Kidney (tissue), 22 donors: ENCODE results near the gene PSMD10. TPM values are rescaled to one million over a fixed set of nuclear protein-coding genes. Genes with fewer than 3 reads are reported as not detected.

Experiments used
- DNase-seq, 5 donors: peaks; one replicate each; pipeline ENCODE4 v3.0.0-alpha.2; 2013 to 2020
- FAIRE-seq: peaks from 2 replicates; lab custom pipeline; 2012; peaks lifted over from hg19 to GRCh38; lab: Jason Lieb, UNC
- H3K27ac ChIP-seq, 2 donors: one replicate each; pipeline ENCODE4 v1.7.0; 2013; ENCODE audit warnings: low read depth in 2 of 2, low read length in 2 of 2, inconsistent platforms in 1 of 2
- H3K27me3 ChIP-seq: one replicate; pipeline ENCODE4 v1.7.1; 2013; ENCODE audit warnings: low read length, inconsistent platforms; ENCODE audit not compliant: control insufficient read depth, insufficient read depth
- H3K36me3 ChIP-seq, 3 donors: one replicate each; pipeline versions ENCODE4 v1.7.0 to v1.7.1; 2013; ENCODE audit warnings: low read length in 3 of 3, control low read depth in 1 of 3, inconsistent platforms in 1 of 3; ENCODE audit not compliant: insufficient read depth in 3 of 3, control insufficient read depth in 2 of 3
- H3K4me1 ChIP-seq, 3 donors: one replicate each; pipeline versions ENCODE4 v1.7.0 to v1.7.1; 2013; ENCODE audit warnings: low read length in 3 of 3, inconsistent platforms in 1 of 3, low read depth in 1 of 3; ENCODE audit not compliant: control insufficient read depth in 2 of 3, insufficient read depth in 2 of 3
- H3K4me3 ChIP-seq, 3 donors: one replicate each; pipeline versions ENCODE4 v1.7.0 to v1.8.1; 2013; ENCODE audit warnings: low read length in 3 of 3, control low read depth in 1 of 3, inconsistent platforms in 1 of 3
- H3K9ac ChIP-seq, 3 donors: one replicate each; pipeline versions ENCODE4 v1.7.0 to v1.7.1; 2013; ENCODE audit warnings: low read length in 3 of 3, control low read depth in 1 of 3, inconsistent platforms in 1 of 3
- H3K9me3 ChIP-seq, 3 donors: one replicate each; pipeline versions ENCODE4 v1.7.0 to v1.7.1; 2013; ENCODE audit warnings: low read length in 3 of 3, control low read depth in 1 of 3, inconsistent platforms in 1 of 3; ENCODE audit not compliant: control insufficient read depth in 2 of 3, insufficient read depth in 1 of 3
- CTCF ChIP-seq: IDR thresholded peaks from 3 replicates; pipeline ENCODE4 v1.5.1; 2012; ENCODE audit warnings: mild to moderate bottlenecking, moderate library complexity, borderline replicate concordance; ENCODE audit not compliant: insufficient read depth; ENCODE audit errors: extremely low read depth
- intact Hi-C: fragments of 100-400 bp; cut with DNase I; formaldehyde crosslinking; loops from one replicate; pipeline ENCODE4 v1.11.1; 2022
- long read RNA-seq, 10 donors: library from polyadenylated mRNA in 1 of 10; unstranded in 1 of 10; transcript quantifications; one replicate each; pipeline ENCODE4 v2.0.0 and lab custom pipeline, GENCODE V29; 2021 to 2026
- polyA plus RNA-seq: library from polyadenylated mRNA; stranded (reverse); fragments of 350-450 nt; fragmentation: Illumina TruSeq; extraction: RNeasy Lipid Tissue Mini Kit (QIAGEN cat#74804); gene quantifications from one replicate; pipeline ENCODE4 v1.2.3, GENCODE V29; 2014; ENCODE audit warnings: low read depth, low replicate concordance; ENCODE audit not compliant: insufficient read depth
- total RNA-seq: library from RNA; stranded (reverse); fragmentation: NEBNext Ultra II Directional; extraction: Animal tissue kit (Norgen Biotek cat#: 25700); gene quantifications from one replicate; pipeline ENCODE4 v1.2.1, GENCODE V29; 2021
- donor health status: control.
- donor health status: control.
- donor health status: control.
- donor health status: control.
- donor health status: control.
- donor health status: DM: yes; HTN: yes; CAD: no.
- donor health status: Normal renal cell carcinoma (clear cell type).

Gene PSMD10
- total RNA-seq = 32.7 TPM
- 36.1 TPM for polyA plus RNA-seq
- long read RNA-seq, donor 1, transcript PSMD10-201 (5 exons, 1,546 nt) = major isoform, 25 of 26 reads
- long read RNA-seq, donor 1, partial matches to known transcripts = 0 of 26 reads
- long read RNA-seq, donor 1, other reads (novel, unspliced or antisense) = 0 of 26 reads
- long read RNA-seq, donor 2, transcript PSMD10-201 (5 exons, 1,546 nt) = major isoform, 53 of 65 reads
- long read RNA-seq, donor 2, partial matches to known transcripts = 8 of 65 reads
- long read RNA-seq, donor 2, other reads (novel, unspliced or antisense) = 0 of 65 reads
- long read RNA-seq, donor 3, transcript PSMD10-201 (5 exons, 1,546 nt) = major isoform, 49 of 56 reads
- long read RNA-seq, donor 3, transcript PSMD10-204 (5 exons, 768 nt) = minor isoform, 6 of 56 reads
- long read RNA-seq, donor 3, partial matches to known transcripts = 0 of 56 reads
- long read RNA-seq, donor 3, other reads (novel, unspliced or antisense) = 0 of 56 reads
- long read RNA-seq, donor 4, transcript PSMD10-201 (5 exons, 1,546 nt) = major isoform, 46 of 49 reads
- long read RNA-seq, donor 4, partial matches to known transcripts = 0 of 49 reads
- long read RNA-seq, donor 4, other reads (novel, unspliced or antisense) = 0 of 49 reads
- long read RNA-seq, donor 5, transcript PSMD10-201 (5 exons, 1,546 nt) = major isoform, 9 of 9 reads
- long read RNA-seq, donor 5, partial matches to known transcripts = 0 of 9 reads
- long read RNA-seq, donor 5, other reads (novel, unspliced or antisense) = 0 of 9 reads
- long read RNA-seq, donor 6, transcript PSMD10-204 (5 exons, 768 nt) = minor isoform, 7 of 100 reads
- long read RNA-seq, donor 6, transcript PSMD10-201 (5 exons, 1,546 nt) = major isoform, 80 of 100 reads
- long read RNA-seq, donor 6, partial matches to known transcripts = 6 of 100 reads
- long read RNA-seq, donor 6, other reads (novel, unspliced or antisense) = 7 of 100 reads
- long read RNA-seq, donor 7, transcript PSMD10-201 (5 exons, 1,546 nt) = major isoform, 18 of 20 reads
- long read RNA-seq, donor 7, partial matches to known transcripts = 1 of 20 reads
- long read RNA-seq, donor 7, other reads (novel, unspliced or antisense) = 0 of 20 reads
- long read RNA-seq, donor 8, transcript PSMD10-201 (5 exons, 1,546 nt) = major isoform, 32 of 37 reads
- long read RNA-seq, donor 8, partial matches to known transcripts = 0 of 37 reads
- long read RNA-seq, donor 8, other reads (novel, unspliced or antisense) = 0 of 37 reads
- long read RNA-seq, donor 9, transcript PSMD10-201 (5 exons, 1,546 nt) = major isoform, 22 of 25 reads
- long read RNA-seq, donor 9, partial matches to known transcripts = 0 of 25 reads
- long read RNA-seq, donor 9, other reads (novel, unspliced or antisense) = 0 of 25 reads
- long read RNA-seq, donor 10, transcript PSMD10-201 (5 exons, 1,546 nt) = major isoform, 34 of 37 reads
- long read RNA-seq, donor 10, partial matches to known transcripts = 0 of 37 reads
- long read RNA-seq, donor 10, other reads (novel, unspliced or antisense) = 0 of 37 reads

- no peaks in the 10 kb centered on the region for H3K9me3 ChIP-seq
- peak; percentile 98 for FAIRE-seq
- intact Hi-C loops = no loop called here
Measured at GRCh38 chrX:108091264-108091877, at the start of gene PSMD10, which contains the start of gene ATG4A. Gene PSMD10, minus strand, starts transcription at chrX:108091542. Its CDS starts 22 bp downstream, at chrX:108091520. Gene ATG4A, plus strand, starts transcription at chrX:108091778. Its CDS starts 49 bp downstream, at chrX:108091827.

DNA sequence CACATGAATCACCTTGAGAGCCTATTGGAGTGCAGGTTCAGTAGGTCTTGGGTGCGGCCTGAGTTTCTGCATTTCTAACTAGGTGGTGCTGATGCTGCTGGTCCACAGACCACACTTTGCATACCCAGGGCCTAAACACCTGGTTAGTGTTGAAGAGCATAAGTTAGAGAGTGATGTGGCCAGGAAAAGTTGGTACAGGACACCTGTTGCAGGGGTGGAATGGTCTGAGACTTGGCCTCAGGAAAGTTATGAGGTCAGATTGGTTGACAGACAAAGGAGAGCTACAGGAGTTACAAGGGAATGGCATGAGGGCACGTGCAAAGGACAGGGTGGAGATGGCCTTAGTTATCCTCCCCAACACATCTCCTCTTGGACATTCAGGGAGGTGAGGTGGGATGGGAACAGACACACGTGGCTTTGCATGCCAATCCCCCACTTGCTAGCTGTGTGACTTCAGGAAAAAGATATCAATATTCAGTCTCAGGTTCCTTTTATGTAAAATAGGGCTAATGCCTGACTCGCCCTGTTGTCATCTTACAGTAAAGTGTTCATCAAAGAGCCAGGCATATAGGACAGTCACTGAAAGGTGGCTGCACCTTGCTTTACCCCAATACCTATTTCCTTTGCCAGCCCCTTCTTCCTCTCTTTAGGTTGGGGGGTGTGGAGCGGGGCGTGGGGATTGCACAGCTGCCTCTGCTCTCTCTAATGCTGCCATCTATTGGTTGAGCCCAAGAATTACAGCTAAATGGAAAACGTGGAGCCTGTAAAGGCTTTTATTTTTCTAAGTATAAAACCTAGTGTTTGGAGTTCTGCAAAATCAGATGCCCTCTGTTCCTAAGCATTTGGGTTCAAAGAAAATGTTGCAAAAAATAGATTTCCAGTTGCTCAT, 47.7 kb upstream of the PSMD10 start:
- H3K4me1 ChIP-seq = no peaks in the 10 kb centered on the region
- H3K9me3 ChIP-seq = no peaks in the 10 kb centered on the region
- H3K9ac ChIP-seq = no peak overlapping the region
- DNase-seq (no peak), FAIRE-seq (no peak)
- H3K36me3 ChIP-seq = peaks cover 0 to 6% (median 4%) of the 10 kb centered on the region in 3 donors
- intact Hi-C loops = no loop called here
- no peaks in the 10 kb centered on the region for H3K27me3 ChIP-seq
- H3K27ac ChIP-seq = no peak overlapping the region
- H3K4me3 ChIP-seq = no peak overlapping the region
- peak; percentile 19 for TF ChIP-seq CTCF

More at GRCh38 chrX:108091264-108091877, at the start of gene PSMD10, which contains the start of gene ATG4A:
- DNase-seq = peak; percentile 94 to 98 (median 96)
- peak within 1 kb of the TSS; percentile 75 to 88 (median 87) for H3K4me3 ChIP-seq
- H3K27ac ChIP-seq = peak within 1 kb of the TSS; percentile 71 to 77
- peaks cover 0 to 4% (median 3%) of the 10 kb centered on the region in 3 donors for H3K36me3 ChIP-seq
- no peaks in the 10 kb centered on the region for H3K4me1 ChIP-seq
- H3K27me3 ChIP-seq = no peaks in the 10 kb centered on the region
- peak within 1 kb of the TSS; percentile 80 to 90 (median 81) for H3K9ac ChIP-seq
- no peak for TF ChIP-seq CTCF
